Karpas-422 (cell line): ENCODE results near the gene VAC14. TPM values are rescaled to one million over a fixed set of nuclear protein-coding genes. Genes with fewer than 3 reads are reported as not detected.

Experiments used
- DNase-seq: peaks from one replicate; pipeline ENCODE4 v3.0.0-alpha.2; 2015
- H2AFZ ChIP-seq: fragments of 200-600 bp; sonication (generic); 2 replicates; pipeline ENCODE4 v1.6.1; 2014; ENCODE audit warnings: antibody characterized with exemption, low read length, mixed read lengths
- H3K27ac ChIP-seq: fragments of 200-600 bp; sonication (generic); 2 replicates; pipeline ENCODE4 v1.5.1; 2014; ENCODE audit warnings: mild to moderate bottlenecking, low read length, moderate library complexity
- H3K27me3 ChIP-seq: fragments of 200-600 bp; sonication (generic); 2 replicates; pipeline ENCODE4 v1.6.1; 2014; ENCODE audit warnings: low read length, mixed read lengths
- H3K36me3 ChIP-seq: fragments of 200-600 bp; sonication (generic); 2 replicates; pipeline ENCODE4 v1.6.1; 2014; ENCODE audit warnings: low read length, mixed read lengths; ENCODE audit not compliant: insufficient read depth
- H3K4me1 ChIP-seq: fragments of 200-600 bp; sonication (generic); 2 replicates; pipeline ENCODE4 v1.6.1; 2014; ENCODE audit warnings: mild to moderate bottlenecking, low read length, mixed read lengths
- H3K4me2 ChIP-seq: fragments of 200-600 bp; sonication (generic); 2 replicates; pipeline ENCODE4 v1.6.1; 2014; ENCODE audit warnings: low read length, low read depth, mild to moderate bottlenecking; ENCODE audit not compliant: poor library complexity, severe bottlenecking
- H3K4me3 ChIP-seq: fragments of 200-600 bp; sonication (generic); 2 replicates; pipeline ENCODE4 v1.5.1; 2014; ENCODE audit warnings: mild to moderate bottlenecking, antibody characterized with exemption, low read length, mixed read lengths
- H3K79me2 ChIP-seq: fragments of 200-600 bp; sonication (generic); 2 replicates; pipeline ENCODE4 v1.6.1; 2014; ENCODE audit warnings: mild to moderate bottlenecking, low read length, mixed read lengths
- H3K9ac ChIP-seq: fragments of 200-600 bp; sonication (generic); 2 replicates; pipeline ENCODE4 v1.6.0; 2014; ENCODE audit warnings: low read length
- H3K9me2 ChIP-seq: fragments of 200-600 bp; sonication (generic), shearing (Covaris generic); replicated peaks from 2 replicates; pipeline ENCODE4 v1.6.0; 2014; ENCODE audit warnings: mild to moderate bottlenecking, low read length, moderate library complexity; ENCODE audit not compliant: insufficient read depth
- H3K9me3 ChIP-seq: fragments of 300-700, 200-600 bp; sonication (generic); 2 replicates; pipeline ENCODE4 v1.6.1; 2014; ENCODE audit warnings: low read length, mixed read lengths
- H4K20me1 ChIP-seq: fragments of 200-600 bp; sonication (generic); 2 replicates; pipeline ENCODE4 v1.6.1; 2014; ENCODE audit warnings: mild to moderate bottlenecking, antibody characterized with exemption, low read length, low read depth; ENCODE audit not compliant: insufficient read depth
- total RNA-seq: library from RNA; depleted of rRNA; stranded (reverse); fragments of >200 nt; shearing (Covaris generic); gene quantifications from 2 replicates; pipeline ENCODE4 v1.2.3, GENCODE V29; 2014; ENCODE audit warnings: low replicate concordance

The VAC14 gene
- total RNA-seq, 1 experiment from 2014 or later, result 39.1 TPM

GRCh38 chr16:70770626-70771552 lies 30.1 kb downstream of the VAC14 start:
- Histone ChIP-seq H3K79me2 (no peaks in the 10 kb centered on the region), H3K9me2 (no peaks in the 10 kb centered on the region), H3K36me3 (peaks cover 18% of the 10 kb centered on the region; the same call in 1 of the 2 replicates), H3K9ac (no peak overlapping the region), H3K9me3 (no peaks in the 10 kb centered on the region), H4K20me1 (0 out of 2 replicates have a peak, but pooled peaks cover 4% of the 10 kb centered on the region), H2AFZ (no peak overlapping the region), H3K27me3 (no peaks in the 10 kb centered on the region), H3K4me2 (no peak overlapping the region), H3K4me3 (no peak overlapping the region), H3K4me1 (no peaks in the 10 kb centered on the region), H3K27ac (no peak overlapping the region)
- peak; percentile 77 for DNase-seq

- Histone ChIP-seq H3K79me2 (no peaks in the 10 kb centered on the region), H3K27ac (no peak overlapping the region), H4K20me1 (0 out of 2 replicates have a peak, but pooled peaks cover 4% of the 10 kb centered on the region), H3K9me2 (no peaks in the 10 kb centered on the region), H3K9me3 (no peaks in the 10 kb centered on the region), H3K4me2 (no peak overlapping the region), H2AFZ (no peak overlapping the region), H3K9ac (no peak overlapping the region), H3K27me3 (no peaks in the 10 kb centered on the region), H3K4me1 (no peaks in the 10 kb centered on the region), H3K36me3 (peaks cover 15% of the 10 kb centered on the region; the same call in 1 of the 2 replicates), H3K4me3 (no peak overlapping the region)
- no peak for DNase-seq
These were observed 30.7 kb downstream of the VAC14 start for GRCh38 chr16:70770291-70770625.

- H3K9me3 ChIP-seq, result no peaks in the 10 kb centered on the region
- no peak overlapping the region for H3K4me3 ChIP-seq
- H3K9me2 ChIP-seq, result no peaks in the 10 kb centered on the region
- H3K4me1 ChIP-seq, result no peaks in the 10 kb centered on the region
- no peak overlapping the region for H3K4me2 ChIP-seq
- no peak overlapping the region for H2AFZ ChIP-seq
- no peak overlapping the region for H3K9ac ChIP-seq
- 0 out of 2 replicates have a peak, but pooled peaks cover 4% of the 10 kb centered on the region for H4K20me1 ChIP-seq
- H3K36me3 ChIP-seq, result peaks cover 15% of the 10 kb centered on the region; the same call in 1 of the 2 replicates
- H3K79me2 ChIP-seq, result no peaks in the 10 kb centered on the region
- DNase-seq, result no peak
- no peaks in the 10 kb centered on the region for H3K27me3 ChIP-seq
- H3K27ac ChIP-seq, result no peak overlapping the region
These were observed 31.2 kb downstream of the VAC14 start for GRCh38 chr16:70769761-70770160.

GRCh38 chr16:70769131-70769530 lies 31.8 kb downstream of the VAC14 start:
- no peak for DNase-seq
- no peaks in the 10 kb centered on the region for H3K9me3 ChIP-seq
- H3K9ac ChIP-seq, result no peak overlapping the region
- peaks cover 15% of the 10 kb centered on the region; the same call in 1 of the 2 replicates for H3K36me3 ChIP-seq
- H3K27ac ChIP-seq, result no peak overlapping the region
- H4K20me1 ChIP-seq, result 0 out of 2 replicates have a peak, but pooled peaks cover 4% of the 10 kb centered on the region
- H3K79me2 ChIP-seq, result no peaks in the 10 kb centered on the region
- no peaks in the 10 kb centered on the region for H3K9me2 ChIP-seq
- H3K4me2 ChIP-seq, result no peak overlapping the region
- H2AFZ ChIP-seq, result no peak overlapping the region
- no peaks in the 10 kb centered on the region for H3K27me3 ChIP-seq
- no peak overlapping the region for H3K4me3 ChIP-seq
- no peaks in the 10 kb centered on the region for H3K4me1 ChIP-seq

- Histone ChIP-seq H3K9ac (no peak overlapping the region), H3K4me2 (no peak overlapping the region), H3K27ac (no peak overlapping the region)
These were observed 32.8 kb downstream of the VAC14 start for GRCh38 chr16:70768203-70768580.

GRCh38 chr16:70767377-70768202 lies 33.4 kb downstream of the VAC14 start:
- Histone ChIP-seq H4K20me1 (0 out of 2 replicates have a peak, but pooled peaks cover 4% of the 10 kb centered on the region), H3K9me2 (no peaks in the 10 kb centered on the region), H3K27me3 (no peaks in the 10 kb centered on the region), H3K36me3 (peaks cover 12% of the 10 kb centered on the region; the same call in 1 of the 2 replicates), H3K9me3 (no peaks in the 10 kb centered on the region), H3K9ac (no peak overlapping the region), H3K4me2 (no peak overlapping the region), H3K79me2 (no peaks in the 10 kb centered on the region), H3K27ac (no peak overlapping the region), H3K4me1 (no peaks in the 10 kb centered on the region), H2AFZ (no peak overlapping the region), H3K4me3 (no peak overlapping the region)
- DNase-seq, result no peak

More at GRCh38 chr16:70768203-70768580, 32.8 kb downstream of the VAC14 start:
- Histone ChIP-seq H3K4me1 (no peaks in the 10 kb centered on the region), H4K20me1 (0 out of 2 replicates have a peak, but pooled peaks cover 4% of the 10 kb centered on the region), H3K79me2 (no peaks in the 10 kb centered on the region), H3K4me3 (no peak overlapping the region), H2AFZ (no peak overlapping the region), H3K9me3 (no peaks in the 10 kb centered on the region), H3K36me3 (peaks cover 15% of the 10 kb centered on the region; the same call in 1 of the 2 replicates), H3K9me2 (no peaks in the 10 kb centered on the region), H3K27me3 (no peaks in the 10 kb centered on the region)
- no peak for DNase-seq

DNA sequence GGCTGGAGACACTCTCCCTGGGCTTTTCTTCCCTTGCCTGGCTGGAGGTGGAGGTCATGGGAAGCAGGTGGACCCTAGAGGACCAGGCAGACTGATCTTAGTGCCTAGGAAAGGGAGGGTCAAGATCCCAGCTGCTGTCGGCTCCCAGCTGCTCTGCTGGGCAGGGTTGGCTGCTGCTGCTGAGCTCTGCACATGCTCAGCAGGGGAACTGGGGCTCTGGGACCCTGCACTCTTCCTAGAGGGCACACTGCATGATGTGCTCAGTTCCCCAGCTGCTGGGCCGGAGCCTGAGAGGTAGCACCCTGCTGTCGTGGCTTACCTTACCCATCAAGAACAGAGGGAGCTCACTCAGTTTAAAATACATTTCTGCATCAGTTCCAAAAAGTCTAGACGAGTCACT lies 34.3 kb downstream of the VAC14 start:
- H3K4me2 ChIP-seq, result no peak overlapping the region
- no peaks in the 10 kb centered on the region for H3K9me3 ChIP-seq
- no peaks in the 10 kb centered on the region for H3K4me1 ChIP-seq
- H3K79me2 ChIP-seq, result no peaks in the 10 kb centered on the region
- 0 out of 2 replicates have a peak, but pooled peaks cover 4% of the 10 kb centered on the region for H4K20me1 ChIP-seq
- no peak overlapping the region for H2AFZ ChIP-seq
- no peak overlapping the region for H3K9ac ChIP-seq
- DNase-seq, result no peak
- no peak overlapping the region for H3K4me3 ChIP-seq
- H3K27ac ChIP-seq, result no peak overlapping the region
- peaks cover 9% of the 10 kb centered on the region; the same call in 1 of the 2 replicates for H3K36me3 ChIP-seq
- H3K27me3 ChIP-seq, result no peaks in the 10 kb centered on the region
- H3K9me2 ChIP-seq, result no peaks in the 10 kb centered on the region

- Histone ChIP-seq H3K4me1 (no peaks in the 10 kb centered on the region), H3K36me3 (peaks cover 8% of the 10 kb centered on the region; the same call in 1 of the 2 replicates)
These were observed 34.8 kb downstream of the VAC14 start for GRCh38 chr16:70766176-70766575.

More at GRCh38 chr16:70766176-70766575, 34.8 kb downstream of the VAC14 start:
- H3K27ac ChIP-seq, result no peak overlapping the region
- H4K20me1 ChIP-seq, result 0 out of 2 replicates have a peak, but pooled peaks cover 4% of the 10 kb centered on the region
- H3K79me2 ChIP-seq, result no peaks in the 10 kb centered on the region
- H3K27me3 ChIP-seq, result no peaks in the 10 kb centered on the region
- H3K9ac ChIP-seq, result no peak overlapping the region
- H3K4me3 ChIP-seq, result no peak overlapping the region
- no peak overlapping the region for H2AFZ ChIP-seq
- H3K9me2 ChIP-seq, result no peaks in the 10 kb centered on the region
- no peaks in the 10 kb centered on the region for H3K9me3 ChIP-seq
- no peak for DNase-seq
- no peak overlapping the region for H3K4me2 ChIP-seq
